ELF-1 (cell line): Measurements from ENCODE around the gene RBM20.
"Not testable (repeated sequence)": the region's sequence is repeated elsewhere in the genome, so short reads cannot be mapped to it uniquely, and the experiment has no call there.

ENCODE experiments used
- DNase-seq: peaks from one replicate; pipeline ENCODE4 v3.0.0-alpha.2; 2016; ENCODE audit warnings: low read depth, low spot score

Gene RBM20

DNA sequence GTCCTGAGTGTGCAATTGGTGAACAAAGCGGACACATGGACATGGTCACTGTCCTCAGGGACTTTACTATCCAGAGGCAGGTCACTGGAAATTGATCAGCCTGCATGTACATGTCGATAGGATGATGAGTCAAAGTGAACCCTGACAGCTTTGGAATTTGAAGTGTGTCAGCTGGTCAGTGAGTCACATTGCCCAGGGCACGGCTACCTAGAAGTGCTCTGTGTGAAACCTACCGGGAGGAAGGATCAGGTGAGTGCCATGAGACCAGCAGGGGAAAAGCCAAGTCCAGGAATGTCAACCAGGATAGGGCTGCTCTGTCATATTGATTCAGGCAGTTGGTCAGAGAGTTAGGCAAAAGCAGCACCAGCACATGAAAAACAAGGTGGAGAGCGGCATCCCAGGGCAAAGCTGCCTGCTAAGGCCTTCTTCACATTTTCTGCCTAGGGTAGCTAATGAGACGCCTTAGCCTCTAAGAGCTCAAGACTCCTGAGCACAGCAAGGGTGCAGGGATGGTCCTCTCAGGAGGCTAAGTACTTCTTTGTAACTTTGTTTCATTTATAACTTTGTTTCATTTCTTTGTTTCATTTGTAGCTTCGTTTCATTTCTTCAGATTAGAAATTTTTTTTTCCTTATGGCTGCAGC is 208.2 kb downstream of the RBM20 start:
- peak; percentile 77 for DNase-seq

GRCh38 chr10:110852947-110853346 is 208.8 kb downstream of the RBM20 start:
- DNase-seq, result no peak

DNA sequence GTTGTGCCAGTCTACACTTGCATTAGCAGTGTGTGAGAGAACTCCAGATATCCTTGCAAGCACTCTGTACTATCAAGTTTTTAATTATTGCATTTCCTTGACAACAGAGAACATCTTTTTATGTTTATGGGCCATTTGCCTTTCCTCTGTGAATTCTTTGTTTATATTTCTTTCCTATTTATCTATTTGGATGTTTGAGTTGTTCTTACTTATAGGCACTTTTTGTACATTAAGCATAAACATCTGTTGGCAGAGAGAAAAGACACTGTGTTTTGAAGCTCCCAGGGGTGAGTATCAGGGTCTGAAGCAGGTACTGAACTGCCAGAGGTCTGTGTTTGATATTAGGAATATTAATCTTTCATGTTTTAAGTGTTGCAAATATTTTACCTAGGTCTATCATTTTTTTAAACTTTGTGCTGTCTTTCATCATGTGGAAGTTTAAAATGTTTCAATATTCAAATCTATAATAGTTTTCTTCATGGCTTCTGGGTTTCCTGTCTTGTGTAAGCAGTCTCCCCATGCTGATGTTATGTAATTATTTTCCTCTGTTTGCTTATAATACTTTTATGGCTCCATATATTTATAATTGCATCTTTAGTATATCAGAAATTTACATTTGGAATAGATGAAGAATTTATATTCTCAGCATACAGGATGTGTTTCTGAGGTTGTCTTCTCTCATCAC is 209.9 kb downstream of the RBM20 start:
- no peak for DNase-seq

- peak; percentile 52 for DNase-seq
These were observed 213.4 kb downstream of the RBM20 start for GRCh38 chr10:110857265-110858171.

GRCh38 chr10:110858297-110858934 is 214.3 kb downstream of the RBM20 start:
- no peak for DNase-seq

DNA sequence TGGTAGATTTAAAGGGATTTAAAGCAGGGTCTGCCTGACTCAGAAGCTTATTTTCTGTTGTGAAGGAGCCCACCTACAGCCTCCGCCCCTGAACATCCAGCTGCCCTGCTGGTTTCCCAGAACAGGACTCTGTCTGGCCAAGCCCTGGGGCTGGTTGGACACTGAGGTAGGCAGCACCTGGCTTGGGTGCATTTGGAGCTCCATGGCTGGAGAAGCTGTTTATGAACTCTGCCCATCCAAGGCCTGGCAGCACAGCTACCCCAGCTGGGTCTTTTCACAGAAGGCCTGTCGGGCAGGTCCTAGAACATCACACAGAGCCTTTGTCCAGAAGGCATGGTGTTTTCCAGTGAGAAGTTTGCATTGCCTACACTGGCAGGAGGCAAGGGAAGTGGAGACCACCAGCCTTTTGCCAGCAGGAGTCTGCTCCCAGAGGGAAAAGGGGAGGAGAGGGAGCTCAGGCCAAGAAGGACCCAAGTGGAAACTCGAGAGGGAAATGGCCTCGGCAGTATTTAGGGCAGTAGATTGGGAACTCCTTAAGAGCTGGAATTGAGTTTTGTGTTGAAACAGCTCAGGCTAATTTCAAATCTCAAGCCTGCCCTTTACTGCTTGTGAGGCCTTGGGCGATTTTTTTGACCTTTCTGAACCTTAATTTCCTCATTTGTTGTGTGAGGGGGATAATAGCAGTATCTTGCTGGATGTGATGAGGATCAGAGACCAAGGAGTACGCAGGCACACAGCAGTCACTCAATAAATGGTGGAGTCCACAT is 215.3 kb downstream of the RBM20 start:
- no peak for DNase-seq

GRCh38 chr10:110859973-110860376 is 215.8 kb downstream of the RBM20 start:
- no peak for DNase-seq

GRCh38 chr10:110860576-110861241 is 216.6 kb downstream of the RBM20 start:
- no peak for DNase-seq

DNA sequence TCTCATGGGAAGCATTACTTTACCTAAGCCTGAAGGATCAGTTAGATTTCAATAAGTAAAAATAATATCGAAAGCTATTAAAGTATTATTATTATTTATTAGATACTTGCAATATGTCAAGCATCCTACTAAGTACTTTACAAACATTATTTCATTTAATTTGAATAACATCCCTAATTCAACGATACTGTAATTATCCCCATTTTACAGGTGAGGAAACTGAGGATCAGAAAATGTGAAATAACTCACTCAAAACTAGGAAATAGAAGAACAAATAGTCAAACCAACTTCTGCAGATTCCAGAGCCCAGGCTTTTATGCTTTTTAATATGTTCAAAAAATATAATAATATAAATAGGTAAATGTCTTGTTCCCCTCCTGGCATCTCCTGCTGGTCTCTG is 217.3 kb downstream of the RBM20 start:
- no peak for DNase-seq

DNA sequence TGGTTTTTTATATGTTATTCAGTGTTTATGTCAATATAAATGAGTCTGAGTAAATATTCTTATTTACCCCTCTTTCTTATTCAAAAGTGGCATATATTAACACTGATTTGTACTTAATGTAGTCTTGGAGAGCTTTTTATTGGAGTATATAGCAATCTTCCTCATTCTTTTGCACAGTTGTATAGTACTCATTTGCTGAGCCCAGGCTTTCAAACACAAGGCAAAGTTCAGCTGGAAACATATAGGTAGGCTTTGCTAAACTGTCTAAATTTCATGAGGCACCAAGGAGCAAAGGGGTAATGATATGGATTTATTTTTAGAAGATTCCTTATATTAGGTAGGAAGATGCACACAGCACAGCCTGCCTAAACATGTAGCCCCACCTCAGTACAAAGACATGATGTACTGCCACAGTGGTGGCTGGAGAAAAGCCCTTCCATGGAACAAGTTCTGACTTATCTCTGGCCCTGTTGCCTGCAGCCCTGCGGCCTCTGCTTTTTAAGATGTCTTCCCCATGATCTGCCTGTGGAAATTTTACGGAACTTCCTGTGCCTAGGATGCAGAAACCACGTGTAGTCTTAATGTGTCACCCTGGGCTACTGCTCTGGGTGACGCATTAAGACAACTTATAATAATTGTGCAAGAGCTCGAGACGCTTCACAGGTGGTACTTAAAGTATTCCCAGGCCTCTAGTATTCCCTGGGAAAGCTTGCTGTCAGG is 218.0 kb downstream of the RBM20 start:
- no peak for DNase-seq

DNA sequence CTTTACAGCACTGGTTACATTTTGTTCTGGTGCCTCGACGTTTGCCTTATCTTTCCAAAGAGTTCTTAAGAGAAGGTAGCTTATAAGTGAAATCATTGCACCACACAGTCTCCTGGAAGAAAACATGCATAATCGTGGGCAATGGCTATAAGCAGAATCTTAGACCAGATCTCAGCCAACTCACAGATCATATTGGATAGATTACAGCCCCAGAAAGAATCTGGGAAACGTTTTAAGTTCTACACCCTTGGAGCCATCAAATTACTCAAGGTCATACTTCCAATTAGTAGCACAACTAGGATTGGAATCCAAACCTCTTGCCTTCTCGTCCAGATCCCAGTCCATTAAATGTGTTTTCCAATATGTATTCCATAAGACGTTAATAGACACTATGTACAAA is 218.8 kb downstream of the RBM20 start:
- no peak for DNase-seq

- no peak for DNase-seq
These were observed 219.2 kb downstream of the RBM20 start for GRCh38 chr10:110863361-110863760.

- DNase-seq, result no peak
These were observed 219.8 kb downstream of the RBM20 start for GRCh38 chr10:110863956-110864355.

DNA sequence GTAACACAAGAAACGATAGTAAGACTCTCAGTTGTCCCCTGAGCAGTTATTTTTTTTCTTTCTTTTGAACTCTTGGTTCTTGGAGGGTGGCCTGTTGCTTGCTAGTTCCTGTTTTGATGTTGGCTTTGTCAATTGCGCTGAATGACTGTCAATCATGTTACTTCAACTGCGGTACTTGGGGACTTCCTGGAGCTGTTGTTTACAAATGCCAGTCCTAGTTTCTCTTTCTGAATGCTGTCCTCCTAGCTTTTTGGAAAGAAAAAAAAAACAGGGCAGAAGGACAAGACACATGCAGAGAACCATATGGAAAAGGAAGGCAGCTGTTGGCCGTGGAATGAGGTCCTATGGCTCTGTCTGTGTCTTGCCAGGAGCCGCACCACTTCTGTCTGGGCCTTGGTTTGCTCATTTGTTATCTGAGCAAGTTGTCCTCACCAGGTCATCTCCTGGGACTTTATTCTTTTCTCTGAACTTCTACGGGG is 220.6 kb downstream of the RBM20 start:
- DNase-seq, result no peak

DNA sequence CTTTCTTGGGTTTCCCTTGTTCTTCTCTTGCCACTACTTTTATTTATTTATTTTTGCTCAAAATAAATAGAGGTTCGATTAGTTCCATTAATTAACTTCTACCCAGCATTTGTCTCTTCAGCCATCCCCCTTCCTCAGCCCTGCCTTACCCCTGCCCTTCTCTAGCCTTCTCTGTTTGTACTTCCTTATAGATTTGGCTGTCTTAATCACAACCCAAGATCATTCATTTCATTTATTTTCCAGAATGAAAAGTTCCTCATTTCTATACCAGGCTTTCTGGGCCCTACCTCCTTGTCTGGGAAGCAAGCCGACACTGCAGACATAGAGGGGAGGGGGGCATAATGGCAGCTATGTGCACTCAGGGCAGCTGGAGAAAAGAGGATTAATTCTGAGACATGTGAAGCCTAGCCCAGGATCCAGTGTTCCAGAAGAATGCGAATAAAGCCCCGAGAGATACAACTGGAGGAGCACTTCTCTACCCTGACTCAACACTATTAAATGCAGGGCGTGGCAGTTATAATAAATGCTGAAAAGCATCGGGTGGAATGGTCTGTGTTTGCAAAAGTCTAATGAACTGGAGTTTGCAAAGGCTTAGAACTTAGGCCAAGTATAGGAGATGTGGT is 221.2 kb downstream of the RBM20 start:
- peak; percentile 33 for DNase-seq

DNA sequence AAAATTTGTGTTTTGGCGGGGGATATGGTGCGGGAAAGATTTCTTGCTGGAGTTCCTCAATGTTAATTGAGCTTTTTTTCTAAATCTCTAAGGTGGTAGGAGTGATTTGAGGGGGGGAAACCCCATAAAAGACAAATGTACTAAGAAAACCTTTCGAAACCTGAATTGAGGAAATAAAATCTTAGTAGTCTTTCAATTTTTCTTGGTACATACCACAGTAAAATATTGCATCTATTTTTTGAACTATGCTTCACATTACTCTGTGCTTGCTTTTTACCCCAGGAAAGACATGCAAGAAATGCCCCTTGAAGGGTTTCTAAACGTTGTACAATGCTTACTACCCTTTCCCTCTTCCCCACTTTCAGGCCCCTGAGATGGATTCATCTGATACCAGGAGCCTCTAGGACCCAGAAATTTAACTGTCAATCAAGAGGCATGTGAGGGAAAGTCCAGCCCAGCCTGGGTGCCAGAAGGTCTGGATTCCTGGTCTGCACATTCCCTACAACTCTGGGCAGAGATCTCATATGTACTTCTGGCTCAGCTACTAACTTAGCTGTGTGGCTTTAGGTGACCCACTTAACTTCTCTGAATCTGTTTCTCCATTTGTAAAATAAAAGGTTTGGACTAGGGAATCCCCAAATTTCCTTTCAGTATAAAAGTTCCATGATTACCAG is 221.8 kb downstream of the RBM20 start:
- DNase-seq, result peak; percentile 38

GRCh38 chr10:110867011-110867806 is 223.1 kb downstream of the RBM20 start:
- not testable (repeated sequence) for DNase-seq
